Occipital lobe (tissue), 2 donors: ENCODE results near the gene DSCAML1. TPM values are rescaled to one million over a fixed set of nuclear protein-coding genes. Genes with fewer than 3 reads are reported as not detected.

Source experiments
- DNase-seq: peaks from one replicate; lab custom pipeline; 2025; lab: John Stamatoyannopoulos, UW
- total RNA-seq: library from RNA; depleted of rRNA; stranded (reverse); fragments of >200 nt; gene quantifications from one replicate; pipeline ENCODE4 v1.2.3, GENCODE V29; 2014

DSCAML1 gene
- total RNA-seq, 1 donor from 2014 or later = 7.6 TPM

GRCh38 chr11:117435326-117435725 is 361.7 kb downstream of the DSCAML1 start:
- no peak for DNase-seq

GRCh38 chr11:117434481-117434880 is 362.5 kb downstream of the DSCAML1 start:
- DNase-seq = no peak

GRCh38 chr11:117433717-117434116 is 363.3 kb downstream of the DSCAML1 start:
- no peak for DNase-seq

GRCh38 chr11:117431436-117431835 is 365.6 kb downstream of the DSCAML1 start:
- no peak for DNase-seq

DNA sequence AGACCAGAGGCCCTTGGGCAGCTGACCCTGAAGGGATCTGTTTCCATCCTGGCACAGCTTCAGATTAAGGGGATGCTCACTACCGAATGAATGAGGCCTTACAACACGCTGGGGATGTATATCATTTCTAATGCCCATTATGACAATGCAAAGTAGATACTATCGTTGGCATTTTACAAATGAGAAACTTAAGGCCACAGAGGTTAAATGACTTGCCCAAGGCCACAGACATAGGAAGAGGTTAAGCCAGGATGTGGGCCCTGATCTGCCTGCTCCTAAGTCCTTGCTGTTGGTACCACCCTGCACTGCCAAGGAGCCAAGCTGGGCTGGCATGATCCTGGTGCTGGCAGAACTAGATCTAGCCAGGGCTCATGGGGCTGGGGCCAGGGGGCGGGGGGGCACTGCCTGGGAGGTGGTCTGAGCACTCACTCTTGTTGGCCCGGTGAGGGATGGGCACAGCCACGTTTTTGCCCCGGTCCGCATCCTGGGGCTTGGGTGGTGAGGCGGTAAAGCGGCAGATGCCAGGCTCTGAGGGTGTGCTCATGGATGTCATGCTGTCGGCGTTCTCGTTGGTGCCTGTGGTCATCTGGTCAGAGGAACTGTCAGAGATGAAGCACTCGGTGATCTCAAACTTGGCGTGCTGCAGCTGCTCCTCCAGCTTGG is 366.6 kb downstream of the DSCAML1 start:
- DNase-seq = no peak

GRCh38 chr11:117428856-117429229 is 368.2 kb downstream of the DSCAML1 start:
- DNase-seq = no peak

DNA sequence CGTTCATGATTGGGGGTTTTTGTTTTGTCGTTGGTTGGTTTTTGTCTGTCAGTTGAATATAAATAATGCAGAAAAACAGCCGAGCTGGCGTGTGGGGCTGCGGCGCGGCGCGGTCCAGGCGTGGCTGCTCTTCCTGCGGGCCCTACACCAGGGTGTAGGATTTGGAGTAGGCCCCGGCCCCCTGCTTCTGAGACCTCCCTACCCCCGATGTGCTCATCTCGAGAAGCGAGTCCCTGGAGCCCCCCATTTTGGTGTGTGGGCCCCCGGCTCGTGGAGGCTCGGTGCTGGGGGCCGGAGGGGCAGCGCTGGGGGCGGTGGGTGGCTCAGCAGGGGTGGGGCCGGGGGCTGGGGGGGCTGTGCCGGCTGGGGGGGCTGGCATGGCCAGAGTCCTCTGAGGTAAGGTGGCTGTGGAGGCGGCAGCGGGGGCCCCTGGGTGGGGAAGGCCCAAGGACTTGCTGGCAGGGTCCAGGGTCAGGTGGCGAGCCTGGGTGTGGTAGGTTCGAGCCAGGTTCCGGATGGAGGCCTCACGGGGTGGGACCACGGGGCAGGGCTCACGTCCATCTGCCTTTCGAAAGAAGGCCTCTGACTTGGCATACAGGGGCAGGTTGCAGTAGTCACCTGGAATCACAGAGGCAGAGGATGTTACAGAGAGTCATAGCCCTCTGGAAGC is 368.7 kb downstream of the DSCAML1 start:
- no peak for DNase-seq

GRCh38 chr11:117427356-117427874 is 369.6 kb downstream of the DSCAML1 start:
- no peak for DNase-seq

- DNase-seq = no peak
Measured at GRCh38 chr11:117426941-117427340, 370.1 kb downstream of the DSCAML1 start.

GRCh38 chr11:117426297-117426685 is 370.7 kb downstream of the DSCAML1 start:
- DNase-seq = peak; percentile 53

GRCh38 chr11:117425679-117426296 is 371.2 kb downstream of the DSCAML1 start:
- DNase-seq = no peak

DNA sequence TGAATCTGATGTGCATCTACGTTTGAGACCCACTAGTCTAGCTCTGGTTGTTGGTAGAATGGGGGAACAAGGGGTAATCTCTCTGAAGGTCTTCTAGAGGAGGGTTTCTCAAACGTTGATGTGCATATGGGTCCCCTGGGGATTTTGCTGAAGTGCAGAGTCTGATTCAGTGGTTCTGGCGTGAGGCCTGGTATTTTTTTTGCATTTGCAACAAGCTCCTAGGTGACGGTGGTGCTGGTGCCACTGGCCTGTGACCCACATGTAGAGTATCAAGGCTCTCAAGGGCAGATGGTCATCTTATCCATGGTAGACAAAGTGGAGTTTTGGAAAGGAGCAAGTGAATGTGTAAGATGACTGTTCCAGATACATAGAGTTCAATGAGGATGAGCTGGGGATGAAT is 372.2 kb downstream of the DSCAML1 start:
- no peak for DNase-seq

- DNase-seq = no peak
Measured at GRCh38 chr11:117423046-117423575, 373.9 kb downstream of the DSCAML1 start.

- no peak for DNase-seq
Measured at GRCh38 chr11:117421476-117421875, 375.5 kb downstream of the DSCAML1 start.

GRCh38 chr11:117421041-117421440 is 376.0 kb downstream of the DSCAML1 start:
- no peak for DNase-seq

- no peak for DNase-seq
Measured at GRCh38 chr11:117420598-117420997, 376.4 kb downstream of the DSCAML1 start.

DNA sequence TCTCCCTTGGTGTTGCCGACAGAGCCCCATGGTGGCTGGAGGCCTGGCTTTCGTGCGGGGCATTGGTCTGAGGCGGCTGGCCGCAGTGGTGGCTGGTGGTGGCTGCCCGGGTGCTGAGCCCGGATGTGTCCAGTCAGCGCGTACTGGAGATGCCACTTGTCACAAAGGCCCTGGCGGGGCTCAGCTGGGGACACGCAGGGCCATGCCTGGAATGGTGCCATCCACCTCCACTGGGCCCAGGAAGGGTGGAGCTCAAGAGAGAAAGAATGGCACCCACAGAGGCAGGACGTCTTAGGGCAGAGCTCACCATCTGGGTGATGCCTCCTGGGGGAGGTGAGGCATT is 376.9 kb downstream of the DSCAML1 start:
- no peak for DNase-seq

GRCh38 chr11:117419482-117420142 is 377.4 kb downstream of the DSCAML1 start:
- DNase-seq = no peak

DNA sequence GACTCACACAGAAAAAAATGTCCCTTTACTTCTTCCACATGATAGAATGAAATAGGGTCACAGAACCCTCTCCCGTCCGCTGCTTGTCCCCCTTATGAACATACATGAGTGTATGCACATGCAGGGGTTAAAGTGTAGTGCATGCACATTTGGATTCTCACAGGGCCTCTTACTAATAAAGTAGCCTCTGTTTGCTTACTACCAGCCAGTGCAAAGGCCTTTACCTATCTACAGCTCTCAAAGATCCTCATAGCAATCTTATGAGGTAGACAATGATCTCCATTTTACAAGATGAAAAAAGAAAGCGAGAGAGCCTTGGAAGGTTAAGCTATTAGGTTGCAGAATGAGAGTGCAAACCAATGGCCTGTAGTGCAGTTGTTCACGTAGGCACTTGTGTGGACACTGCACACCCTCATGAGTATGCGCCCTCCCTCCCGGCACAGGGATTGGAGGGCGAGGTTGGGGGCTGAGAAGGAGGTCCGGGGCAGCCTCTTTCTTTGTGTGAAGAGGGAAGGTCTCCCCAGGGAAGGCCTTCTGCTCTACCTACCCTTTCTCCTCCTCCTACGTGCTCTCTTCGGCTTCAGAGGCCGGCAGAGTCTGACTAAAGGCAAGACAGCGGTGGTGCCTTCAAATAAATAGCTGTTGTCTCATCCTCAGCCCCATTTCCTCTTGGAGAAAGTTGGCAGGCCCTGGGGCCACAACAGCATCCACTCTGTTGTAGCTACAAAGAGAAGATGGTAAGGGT is 378.1 kb downstream of the DSCAML1 start:
- no peak for DNase-seq

- no peak for DNase-seq
Measured at GRCh38 chr11:117417856-117418255, 379.2 kb downstream of the DSCAML1 start.

DNA sequence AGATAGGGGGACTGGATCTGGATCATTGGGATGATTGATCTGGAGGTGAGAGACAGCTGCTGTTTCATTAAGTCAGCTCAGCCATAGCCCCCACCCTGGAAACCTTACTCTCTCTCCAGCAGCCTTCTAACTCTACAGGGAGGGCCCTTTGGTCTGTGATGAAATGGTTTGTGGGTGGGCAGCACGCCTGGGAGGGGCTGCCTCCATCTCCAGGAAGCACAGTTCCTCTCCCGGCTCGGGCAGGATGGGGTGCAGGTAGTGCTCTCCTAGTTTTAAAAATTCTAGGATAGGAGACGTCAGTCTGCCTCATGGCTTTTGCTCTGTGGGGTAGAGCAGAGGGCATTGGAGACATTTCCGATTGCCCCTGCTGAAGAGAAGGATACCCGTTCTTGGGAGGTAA is 379.7 kb downstream of the DSCAML1 start:
- DNase-seq = no peak
